GM12801 (cell line): ENCODE data around the gene MCC.

ENCODE experiments used
- TF ChIP-seq, protein P1 (sequence below): IDR thresholded peaks from one replicate; pipeline ENCODE4 v1.5.1; 2011; ENCODE audit warnings: control low read depth; ENCODE audit not compliant: insufficient read length; ENCODE audit errors: extremely low read depth

The MCC gene

DNA sequence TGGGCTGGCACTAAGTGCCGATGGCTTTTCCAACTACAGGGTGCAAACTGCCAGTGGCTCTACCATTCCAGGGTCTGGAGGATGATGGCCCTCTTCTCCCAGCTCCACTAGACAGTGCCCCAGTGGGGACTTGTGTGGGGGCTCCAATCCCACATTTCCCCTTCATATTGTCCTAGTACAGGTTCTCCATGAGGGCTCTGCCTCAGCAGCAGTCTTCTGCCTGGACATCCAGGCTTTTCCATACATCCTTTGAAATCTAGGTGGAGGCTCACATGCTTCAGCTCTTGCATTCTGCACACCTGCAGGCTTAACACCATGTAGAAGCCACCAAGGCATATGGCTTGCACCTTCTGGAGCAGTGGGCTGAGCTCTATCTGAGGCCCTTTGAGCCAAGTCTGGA is 123.8 kb downstream of the MCC start:
- TF ChIP-seq, protein P1, sequence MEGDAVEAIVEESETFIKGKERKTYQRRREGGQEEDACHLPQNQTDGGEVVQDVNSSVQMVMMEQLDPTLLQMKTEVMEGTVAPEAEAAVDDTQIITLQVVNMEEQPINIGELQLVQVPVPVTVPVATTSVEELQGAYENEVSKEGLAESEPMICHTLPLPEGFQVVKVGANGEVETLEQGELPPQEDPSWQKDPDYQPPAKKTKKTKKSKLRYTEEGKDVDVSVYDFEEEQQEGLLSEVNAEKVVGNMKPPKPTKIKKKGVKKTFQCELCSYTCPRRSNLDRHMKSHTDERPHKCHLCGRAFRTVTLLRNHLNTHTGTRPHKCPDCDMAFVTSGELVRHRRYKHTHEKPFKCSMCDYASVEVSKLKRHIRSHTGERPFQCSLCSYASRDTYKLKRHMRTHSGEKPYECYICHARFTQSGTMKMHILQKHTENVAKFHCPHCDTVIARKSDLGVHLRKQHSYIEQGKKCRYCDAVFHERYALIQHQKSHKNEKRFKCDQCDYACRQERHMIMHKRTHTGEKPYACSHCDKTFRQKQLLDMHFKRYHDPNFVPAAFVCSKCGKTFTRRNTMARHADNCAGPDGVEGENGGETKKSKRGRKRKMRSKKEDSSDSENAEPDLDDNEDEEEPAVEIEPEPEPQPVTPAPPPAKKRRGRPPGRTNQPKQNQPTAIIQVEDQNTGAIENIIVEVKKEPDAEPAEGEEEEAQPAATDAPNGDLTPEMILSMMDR = no peak

DNA sequence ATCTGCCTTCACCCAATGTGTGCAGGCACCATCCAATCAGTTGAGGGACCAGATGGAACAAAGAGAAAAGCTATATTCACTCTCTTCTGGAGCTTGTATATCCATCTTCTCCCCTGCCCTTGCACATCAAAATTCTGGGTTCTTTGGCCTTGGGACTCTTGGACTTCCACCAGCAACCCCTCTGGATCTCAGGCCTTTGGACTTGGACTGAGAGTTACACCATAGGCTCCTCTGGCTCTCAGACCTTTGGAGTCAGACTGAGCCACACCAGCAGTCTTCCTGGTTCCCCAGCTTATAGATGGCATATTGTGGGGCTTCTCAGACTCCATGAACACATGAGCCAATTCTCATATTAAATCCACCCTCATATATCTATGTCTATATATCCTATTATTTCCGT is 126.6 kb downstream of the MCC start:
- TF ChIP-seq, protein P1 = no peak

DNA sequence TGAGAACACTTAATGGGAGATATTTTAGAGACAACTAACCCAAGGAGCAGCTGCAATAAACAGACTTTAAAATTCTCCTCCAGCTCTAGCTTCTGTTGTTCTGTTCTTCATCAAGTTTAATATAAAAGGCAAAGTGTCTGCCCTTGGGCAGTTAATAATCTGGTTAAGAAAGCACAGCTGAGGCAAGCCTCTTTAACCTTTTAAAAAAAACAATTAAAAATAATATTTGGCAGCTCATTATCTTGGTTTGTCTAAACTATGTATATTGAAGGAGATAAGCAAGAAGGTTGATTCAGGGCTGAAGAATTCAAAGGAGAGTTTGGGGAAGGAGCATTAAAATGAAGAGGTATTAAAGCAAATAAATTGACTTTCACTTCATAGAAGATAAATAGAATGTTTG is 128.8 kb downstream of the MCC start:
- TF ChIP-seq, protein P1 = no peak

DNA sequence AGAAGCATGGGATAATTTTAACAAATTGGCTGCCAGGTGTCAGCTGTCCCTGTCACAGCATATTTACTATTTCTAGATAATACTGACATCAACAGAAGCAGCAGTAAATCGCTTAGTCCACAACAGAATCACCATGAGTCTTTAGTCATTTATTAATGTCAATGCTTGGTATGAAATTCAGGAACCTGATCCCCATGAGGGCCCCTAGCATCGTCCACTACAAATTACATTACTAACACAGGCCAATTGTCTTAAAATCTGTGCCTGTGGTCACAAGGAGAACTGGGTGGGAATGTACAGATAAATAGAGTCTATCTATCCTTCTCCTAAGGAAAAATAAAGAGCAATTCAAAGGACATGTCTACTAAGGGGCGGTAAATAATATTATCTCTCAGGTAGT is 129.6 kb downstream of the MCC start:
- TF ChIP-seq, protein P1 = no peak

DNA sequence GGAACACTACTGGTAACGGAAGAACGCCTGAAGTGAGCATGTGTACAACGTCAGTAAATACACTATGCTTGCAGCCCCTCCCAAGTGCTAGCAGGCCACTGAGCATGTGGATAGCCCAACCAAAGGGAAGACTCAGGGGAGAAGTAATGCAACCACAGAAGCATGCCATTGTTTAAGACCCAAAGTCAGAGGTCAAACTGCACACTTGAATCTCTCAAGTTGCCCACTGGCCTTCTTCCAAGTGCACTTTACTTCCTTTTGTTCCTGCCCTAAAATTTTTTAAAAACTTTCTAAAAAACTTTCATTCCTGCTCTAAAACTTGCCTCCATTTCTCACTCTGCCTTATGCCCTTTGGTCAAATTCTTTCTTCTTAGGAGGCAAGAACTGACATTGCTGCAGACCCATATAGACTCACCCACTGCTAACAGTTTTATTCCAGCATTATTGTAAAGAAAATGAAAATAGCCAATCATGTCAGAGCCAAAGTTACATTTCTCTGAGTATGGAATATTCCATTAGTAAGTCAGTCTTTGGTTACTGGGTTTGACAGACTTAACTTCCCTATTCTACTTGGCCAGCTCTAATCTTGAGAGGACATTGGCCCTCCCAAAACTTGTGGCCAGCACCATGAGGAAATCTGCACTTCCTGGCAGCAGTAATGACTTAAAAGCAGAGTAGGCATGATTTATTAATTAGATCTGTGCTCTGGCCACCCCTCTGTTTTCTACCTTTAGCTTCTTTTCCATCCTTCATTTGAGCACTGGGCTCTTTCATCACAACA is 130.4 kb downstream of the MCC start:
- TF ChIP-seq, protein P1 = no peak

DNA sequence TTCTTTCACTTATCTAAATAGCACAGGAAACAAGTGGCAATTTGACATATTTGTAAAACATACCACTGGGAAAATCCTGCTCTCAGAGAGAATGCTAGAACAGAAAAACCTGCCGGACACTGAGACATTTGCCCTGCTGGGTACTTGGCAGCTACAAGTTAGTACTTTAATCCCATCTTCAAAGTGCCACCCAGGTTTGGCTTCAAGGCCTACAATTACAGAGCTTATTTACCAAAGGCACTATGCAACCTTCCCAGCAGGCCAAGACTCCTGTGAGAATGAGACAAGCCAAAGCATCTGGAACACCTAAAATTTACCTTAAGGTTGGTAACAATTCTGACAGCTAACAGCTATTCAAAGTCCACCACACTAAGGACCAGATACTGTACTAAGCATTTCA is 131.8 kb downstream of the MCC start:
- TF ChIP-seq, protein P1 = no peak

DNA sequence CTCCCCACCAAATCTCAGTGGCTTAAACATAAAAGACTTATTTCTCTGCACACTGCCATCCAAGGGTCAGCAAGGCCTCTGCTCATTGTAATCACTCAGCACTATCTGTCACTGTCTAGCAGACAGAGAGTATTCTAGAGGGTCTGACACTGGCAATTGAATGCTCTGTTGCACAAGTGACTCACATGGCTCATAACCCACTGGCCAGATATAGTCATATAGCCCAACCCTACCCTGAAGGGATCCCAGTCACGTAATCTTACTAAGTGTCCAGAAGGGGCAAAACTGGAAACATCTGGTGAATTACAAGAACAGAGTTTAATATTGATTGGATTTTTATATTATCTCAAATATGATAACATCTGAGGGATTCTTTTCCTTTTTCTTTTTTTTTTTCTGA is 134.2 kb downstream of the MCC start:
- TF ChIP-seq, protein P1 = no peak
